HG03060 (cell line): Measurements from ENCODE around the gene ANAPC16.
"Not testable (repeated sequence)": the region's sequence is repeated elsewhere in the genome, so short reads cannot be mapped to it uniquely, and the experiment has no call there.

Experiments used
- ATAC-seq: cut with Tn5 transposase; IDR thresholded peaks from one replicate; pipeline ENCODE4 v1.9.1; 2021; ENCODE audit warnings: low read depth, moderate number of reproducible peaks; ENCODE audit not compliant: unreplicated experiment

ANAPC16 gene

DNA sequence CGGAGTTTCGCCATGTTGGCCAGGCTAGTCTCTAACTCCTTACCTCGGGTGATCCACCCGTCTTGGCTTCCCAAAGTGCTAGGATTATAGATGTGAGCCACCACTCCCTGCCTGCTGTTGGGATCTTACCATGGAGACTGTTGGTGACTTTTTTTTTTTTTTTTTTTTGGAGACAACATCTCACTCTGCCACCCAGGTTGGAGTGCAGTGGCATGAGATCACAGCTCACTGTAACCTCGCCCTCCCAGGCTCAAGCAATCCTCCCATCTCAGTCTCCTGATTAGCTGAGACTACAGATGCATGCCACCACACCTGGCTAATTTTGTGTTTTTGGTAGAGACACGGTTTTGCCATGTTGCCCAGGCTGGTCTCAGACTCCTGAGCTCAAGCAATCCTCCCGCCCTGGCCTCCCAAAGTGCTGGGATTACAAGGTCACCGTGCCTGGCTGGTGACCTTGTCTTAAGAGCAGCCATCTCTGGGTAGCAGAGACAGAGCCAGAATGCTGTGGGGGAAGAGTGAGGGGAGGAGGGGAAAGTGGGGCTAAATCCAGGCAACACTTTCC is 26.0 kb downstream of the ANAPC16 start:
- ATAC-seq, result no peak

DNA sequence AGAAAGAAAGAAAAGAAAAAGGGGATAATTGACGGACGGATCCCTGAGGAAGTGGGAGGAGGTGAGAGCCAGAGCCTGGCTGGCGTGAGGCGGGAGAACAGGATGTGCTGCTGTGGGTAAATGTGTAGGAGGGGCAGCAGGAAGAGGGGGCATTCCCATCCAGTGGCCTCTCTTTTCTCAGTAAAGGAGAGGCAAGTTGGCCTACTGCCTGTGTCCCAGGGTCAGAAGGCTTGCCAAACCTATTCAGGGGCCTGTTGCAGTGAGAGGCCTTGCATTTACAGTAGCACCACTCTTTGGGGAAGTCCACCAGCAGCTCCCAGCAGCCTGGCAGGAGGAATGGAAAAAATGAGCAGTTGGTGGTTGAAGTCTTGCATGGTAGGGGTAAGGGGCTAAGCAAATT is 26.9 kb downstream of the ANAPC16 start:
- ATAC-seq, result no peak

DNA sequence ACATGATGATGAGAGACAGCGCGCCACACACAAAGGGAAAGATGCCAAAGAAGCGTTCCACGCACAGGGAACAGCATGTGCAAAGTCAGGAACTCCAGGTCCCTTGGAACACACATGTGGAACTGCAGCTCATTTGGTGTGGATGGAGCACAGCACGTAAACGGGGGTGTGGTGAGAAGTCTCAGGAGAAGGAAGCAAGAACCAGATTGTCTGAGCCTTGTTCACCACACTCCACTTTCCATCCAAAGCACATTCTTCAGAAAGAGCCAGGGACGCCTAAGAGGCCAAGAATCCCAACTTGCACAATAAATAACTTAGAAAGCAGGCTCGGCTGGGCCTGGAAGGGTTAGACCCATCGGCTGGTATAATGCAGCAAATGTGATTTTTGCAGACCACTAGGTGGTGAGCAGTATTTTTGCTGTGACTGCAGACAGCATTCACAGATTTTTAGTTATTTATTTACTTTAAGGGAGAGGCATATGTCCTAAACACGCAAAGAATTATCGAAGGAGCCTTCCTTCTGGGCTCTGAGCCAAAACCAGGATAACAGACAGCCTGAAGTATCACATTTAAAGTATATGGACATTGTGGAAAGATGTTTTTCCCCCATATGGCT is 28.1 kb downstream of the ANAPC16 start:
- ATAC-seq, result no peak

DNA sequence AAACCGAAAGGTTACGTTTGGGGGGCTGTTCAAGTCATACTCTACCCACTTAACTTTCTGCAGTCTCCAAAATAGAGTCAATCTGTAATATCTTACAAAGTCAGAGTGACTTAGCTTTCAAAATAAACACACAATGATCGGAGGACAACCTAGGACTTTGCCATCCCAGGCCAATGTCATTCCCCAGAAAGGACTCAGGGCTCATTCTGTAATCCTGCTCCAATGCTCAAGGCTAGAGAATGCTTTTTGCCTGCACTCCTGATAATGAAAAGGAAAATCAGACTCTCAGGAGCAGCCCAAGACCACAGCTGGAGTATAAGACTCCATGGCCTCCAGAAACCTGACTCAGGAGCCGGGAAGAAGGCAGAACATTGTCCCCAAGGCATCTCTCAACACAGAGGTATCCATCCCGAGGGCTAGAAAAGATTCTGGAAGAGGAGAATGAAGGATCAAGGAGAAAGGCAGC is 28.8 kb downstream of the ANAPC16 start:
- ATAC-seq, result no peak

DNA sequence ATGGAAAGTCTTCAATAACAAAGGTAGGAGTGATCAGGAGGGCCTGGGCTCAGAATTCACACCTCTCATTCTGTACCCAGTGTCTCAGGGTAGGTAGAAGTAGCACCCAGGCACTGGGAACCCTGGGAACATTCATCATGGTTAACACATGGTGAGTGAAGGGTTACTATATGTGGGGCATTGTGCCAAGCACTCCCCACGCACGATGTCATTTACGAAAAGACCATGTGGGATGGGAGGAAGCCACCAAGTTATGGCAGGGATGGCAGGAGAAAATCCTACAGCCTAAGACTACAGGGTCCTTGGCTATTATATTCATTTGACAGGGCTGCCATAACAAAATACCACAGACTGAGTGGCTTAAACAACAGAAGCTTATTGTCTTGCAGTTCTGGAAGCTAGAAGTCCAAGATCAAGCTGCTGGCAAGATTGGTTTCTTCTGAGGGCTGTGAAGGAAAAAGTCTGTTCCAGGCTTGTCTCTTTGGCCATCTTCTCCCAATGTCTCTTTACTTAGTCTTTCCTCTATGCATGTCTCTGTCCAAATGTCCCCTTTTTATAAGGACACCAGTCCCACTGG is 30.2 kb downstream of the ANAPC16 start:
- no peak for ATAC-seq

DNA sequence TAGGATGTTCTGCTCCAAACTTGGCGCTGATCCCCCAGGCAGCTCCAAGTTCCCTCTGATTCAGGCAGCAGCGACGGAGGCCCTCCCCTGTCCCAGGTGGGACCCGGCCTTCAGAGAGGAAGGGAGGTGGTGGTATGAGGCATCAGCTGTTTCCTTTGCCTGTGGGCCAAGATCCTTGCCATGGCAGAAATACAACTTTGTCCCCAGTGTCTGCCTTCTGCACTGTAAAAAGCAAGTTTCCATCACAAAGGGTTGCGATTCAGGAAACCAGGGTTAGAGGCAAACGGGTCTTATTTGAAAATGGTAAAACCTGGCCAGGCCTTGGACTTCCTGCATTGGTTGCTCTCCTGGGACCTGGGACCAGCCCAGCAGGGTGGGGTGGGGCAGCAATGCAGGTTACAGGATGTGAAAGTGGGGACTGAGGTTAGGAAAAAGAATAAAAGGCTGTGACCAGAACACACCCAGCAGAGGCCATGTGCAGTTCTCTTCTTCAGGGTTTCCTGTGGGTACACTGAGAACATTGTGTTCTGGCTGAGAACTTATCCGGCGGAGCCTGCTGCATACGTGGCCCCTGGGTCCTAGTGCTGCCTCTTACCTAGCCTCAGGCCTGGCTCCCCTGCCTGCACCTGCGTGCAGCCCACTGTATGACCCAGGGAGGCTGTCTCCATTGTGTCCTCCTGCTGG is 32.8 kb downstream of the ANAPC16 start:
- peak; percentile 87 for ATAC-seq

DNA sequence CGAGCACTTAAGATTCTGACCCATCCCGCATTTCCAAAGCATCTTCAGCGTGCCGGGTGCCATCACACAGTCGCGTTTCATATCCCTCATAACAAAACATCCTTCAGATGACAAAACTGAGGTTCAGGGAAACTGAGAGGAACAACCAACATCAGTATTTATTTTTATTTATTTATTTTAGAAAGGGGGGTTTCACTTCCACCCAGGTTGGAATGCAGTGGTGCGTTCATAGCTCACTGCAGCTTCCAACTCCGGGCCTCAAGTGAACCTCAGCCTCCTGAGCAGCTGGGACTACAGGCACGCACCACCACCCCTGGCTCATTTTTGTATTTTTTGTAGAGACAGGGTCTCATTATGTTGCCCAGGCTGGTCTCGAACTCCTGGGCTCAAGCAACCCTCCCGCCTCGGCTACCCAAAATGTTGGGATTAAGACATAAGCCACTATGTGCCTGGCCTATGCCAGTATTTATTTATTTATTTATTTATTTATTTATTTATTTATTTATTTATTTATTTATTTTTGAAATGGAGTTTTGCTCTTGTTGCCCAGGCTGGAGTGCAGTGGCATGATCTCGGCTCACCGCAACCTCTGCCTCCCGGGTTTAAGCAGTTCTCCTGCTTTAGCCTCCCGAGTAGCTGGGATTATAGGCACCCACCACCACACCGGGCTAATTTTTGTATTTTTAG is 33.5 kb downstream of the ANAPC16 start:
- not testable (repeated sequence) for ATAC-seq

DNA sequence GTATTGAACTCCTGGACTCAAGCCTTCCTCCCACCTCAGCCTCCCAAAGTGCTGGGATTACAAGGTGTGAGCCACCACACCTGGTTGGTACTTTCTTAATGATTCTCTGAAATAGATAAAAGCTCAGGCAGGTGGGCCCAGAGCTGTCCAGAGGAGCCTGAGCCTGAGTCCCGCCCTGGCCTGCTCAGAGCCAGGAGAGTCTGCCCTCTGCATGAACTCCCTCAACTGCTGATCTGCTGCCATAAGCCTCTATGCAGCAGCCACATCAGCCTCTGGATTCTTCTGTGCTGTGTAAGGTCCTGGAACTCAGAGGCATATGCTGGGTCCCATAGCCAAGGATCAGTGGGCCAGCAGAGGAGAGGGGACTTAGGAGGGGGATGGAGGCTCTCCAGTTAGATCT is 34.9 kb downstream of the ANAPC16 start:
- ATAC-seq, result no peak

DNA sequence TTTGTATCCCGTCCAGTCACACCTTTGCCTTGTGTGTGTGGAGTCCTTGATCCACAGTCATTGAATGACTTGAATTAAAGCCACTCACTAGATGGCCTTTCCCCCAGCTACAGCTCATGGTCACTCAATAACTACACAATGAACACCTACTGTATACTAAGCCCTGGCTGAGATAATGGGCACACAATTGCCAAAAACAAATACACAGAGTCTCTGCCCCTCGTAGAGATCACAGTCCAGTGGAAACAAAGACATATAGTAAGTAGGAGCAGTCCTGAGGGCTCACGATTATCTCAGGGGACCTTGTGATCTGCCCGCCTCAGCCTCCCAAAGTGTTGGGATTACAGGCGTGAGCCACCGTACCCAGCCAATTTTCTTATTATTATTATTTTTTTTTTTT is 35.8 kb downstream of the ANAPC16 start:
- ATAC-seq, result no peak

DNA sequence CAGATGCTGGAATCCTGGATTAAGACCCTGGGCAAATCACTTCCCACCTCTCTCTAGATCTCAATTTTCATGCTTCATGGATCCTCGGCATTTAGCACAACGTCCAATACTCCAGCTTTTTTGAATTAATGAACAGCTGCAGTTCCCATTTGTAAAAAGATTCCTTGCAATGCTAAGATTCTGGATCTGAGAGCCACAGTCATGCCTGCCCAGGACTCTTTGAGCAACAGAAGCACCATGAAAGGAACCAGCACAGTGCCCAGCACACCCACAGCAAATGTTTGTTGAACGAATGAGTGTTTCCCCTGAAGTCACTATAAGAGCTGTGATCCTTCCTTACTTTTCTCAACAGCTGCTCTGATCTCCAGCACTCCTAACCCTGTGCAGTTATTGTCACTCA is 37.2 kb downstream of the ANAPC16 start:
- no peak for ATAC-seq

DNA sequence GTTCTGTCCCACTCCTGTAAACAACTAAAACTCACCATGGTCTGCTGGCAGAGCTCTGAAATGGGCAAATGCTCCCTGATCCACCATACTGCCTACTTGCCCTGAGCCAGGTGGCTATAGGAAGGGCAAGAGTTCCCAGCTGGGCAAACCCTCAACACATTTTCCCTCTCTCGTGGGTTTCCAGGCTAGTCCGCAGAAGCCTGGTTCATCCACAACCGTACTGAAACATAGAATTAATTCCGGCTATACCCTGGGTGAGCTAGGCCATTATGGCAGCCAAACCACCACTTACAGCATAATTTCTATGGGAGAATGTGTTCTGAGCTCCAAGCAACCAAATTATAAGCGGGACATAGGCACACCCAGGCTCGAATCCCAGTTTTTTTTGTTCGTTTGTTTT is 37.8 kb downstream of the ANAPC16 start:
- no peak for ATAC-seq

DNA sequence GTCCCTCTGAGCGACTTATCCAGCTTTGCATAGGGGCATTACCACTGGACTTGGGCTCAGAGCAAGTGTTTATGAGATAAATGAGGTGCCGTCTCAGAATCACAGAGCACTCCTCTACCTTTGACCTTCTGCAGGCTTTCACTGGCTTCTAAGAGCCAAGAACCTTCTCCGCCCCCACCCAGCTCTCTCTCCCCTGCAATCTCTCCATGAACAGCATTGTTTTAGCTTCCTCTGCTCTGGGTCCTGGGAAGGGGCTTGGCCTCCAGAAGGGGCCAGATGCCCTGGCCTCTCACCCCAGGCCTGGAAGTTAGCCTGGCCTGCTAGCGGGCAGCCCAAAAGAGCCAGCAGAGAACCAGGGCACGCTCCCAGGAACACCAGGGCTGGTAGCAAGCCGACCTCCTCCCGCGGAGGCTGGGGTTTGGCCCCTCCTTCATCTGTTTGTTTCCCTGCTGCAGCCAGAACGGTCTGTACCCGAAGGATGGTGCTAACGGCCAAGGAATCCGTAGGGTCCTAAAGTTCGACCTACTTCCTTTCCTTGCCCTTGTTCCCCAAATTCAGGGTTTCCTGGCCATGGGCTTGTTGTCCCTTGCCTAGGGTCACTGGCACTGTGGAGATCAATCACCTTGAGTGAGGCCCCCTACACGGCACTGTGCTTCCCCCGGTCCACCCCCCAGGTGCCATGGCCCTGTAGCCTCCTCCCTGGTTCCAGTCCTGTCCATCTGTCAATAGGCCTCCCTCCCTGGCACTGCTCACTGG is 39.2 kb downstream of the ANAPC16 start:
- ATAC-seq, result no peak

DNA sequence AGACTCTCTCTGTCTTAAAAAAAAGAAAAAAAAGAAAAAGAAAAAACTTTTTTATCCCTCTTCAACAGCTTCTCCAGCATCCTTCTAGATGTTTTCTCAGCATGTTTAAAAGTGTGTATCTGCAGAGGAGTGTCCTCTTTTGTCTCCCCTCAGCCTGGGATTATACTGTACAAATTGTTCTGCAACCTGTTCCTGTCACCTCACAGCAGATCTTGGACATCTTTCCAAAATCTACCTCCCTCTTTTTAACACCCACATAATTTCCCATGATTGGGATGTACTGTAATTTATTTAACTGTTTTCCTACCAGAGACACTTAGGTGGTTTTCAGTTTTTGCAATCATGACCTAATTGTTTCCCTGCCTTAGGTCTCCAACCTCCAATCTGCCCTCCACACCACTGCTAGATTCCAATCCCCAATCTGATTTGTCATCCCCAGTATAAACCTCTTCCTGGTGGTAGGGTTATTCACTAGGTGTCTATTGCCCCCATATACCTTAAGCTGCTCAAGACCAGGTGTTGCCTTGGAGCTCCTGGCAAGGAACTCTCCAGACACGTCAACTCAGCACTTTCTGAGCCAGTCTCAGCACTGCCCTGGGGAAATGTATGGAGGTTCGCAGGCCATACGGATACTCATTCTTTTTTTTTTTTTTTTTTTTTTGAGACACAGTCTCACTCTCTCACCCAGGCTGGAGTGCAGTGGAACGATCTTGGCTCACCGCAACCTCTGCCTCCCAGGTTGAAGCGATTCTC is 40.3 kb downstream of the ANAPC16 start:
- ATAC-seq, result no peak

DNA sequence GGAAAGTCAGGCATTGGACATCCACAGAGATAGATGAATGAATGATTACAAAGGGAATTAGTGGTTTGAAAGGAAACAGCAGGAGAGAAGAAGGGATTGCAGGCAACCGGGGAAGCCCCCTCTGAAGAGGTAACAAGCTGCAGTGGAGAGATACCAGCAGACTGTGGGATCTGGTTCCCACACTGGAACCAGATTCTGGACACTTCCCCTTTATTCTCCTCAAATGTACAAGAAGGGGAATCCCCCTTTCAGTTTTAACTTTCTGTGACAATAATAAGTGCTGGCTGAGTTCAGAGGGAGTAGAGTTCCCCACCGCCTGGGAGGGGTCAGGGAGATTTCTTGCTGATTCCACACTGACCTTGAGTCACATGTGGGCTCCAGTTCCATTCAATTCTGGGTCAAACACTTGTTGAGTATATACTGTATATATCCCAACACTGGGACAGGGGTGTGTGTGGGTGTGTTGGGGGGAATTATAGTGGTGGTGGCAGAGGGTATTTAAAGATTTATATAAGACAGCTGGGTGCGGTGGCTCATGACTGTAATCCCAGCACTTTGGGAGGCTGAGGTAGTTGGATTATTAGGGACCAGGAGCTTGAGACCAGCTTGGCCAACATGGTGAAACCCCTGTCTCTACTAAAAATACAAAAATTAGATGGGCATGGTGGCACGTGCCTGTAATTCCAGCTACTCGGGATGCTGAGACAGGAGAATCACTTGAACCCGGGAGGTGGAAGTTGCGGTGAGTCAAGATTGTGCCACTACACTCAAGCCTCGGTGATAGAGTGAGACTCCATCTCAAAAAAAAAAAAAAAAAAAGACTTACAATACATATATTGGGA is 41.5 kb downstream of the ANAPC16 start:
- ATAC-seq, result no peak

DNA sequence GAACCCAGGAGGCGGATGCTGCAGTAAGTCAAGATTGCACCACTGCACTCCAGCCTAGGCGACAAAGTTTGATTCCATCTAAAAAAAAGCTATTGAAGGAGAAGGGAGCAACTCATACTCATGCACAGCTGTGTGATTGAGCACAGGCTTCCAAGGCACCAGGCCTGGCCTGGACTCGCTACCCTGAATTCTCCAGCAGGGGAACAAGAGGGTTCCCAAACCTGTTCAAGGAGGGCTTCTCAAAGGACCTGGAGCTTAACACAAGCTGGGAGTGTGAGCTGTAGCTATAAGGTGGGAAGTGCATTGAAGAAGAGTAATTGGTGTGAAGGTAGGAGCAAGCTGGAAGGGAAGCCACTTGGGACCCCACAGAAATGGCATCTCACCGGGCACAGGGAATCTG is 42.8 kb downstream of the ANAPC16 start:
- ATAC-seq, result no peak

DNA sequence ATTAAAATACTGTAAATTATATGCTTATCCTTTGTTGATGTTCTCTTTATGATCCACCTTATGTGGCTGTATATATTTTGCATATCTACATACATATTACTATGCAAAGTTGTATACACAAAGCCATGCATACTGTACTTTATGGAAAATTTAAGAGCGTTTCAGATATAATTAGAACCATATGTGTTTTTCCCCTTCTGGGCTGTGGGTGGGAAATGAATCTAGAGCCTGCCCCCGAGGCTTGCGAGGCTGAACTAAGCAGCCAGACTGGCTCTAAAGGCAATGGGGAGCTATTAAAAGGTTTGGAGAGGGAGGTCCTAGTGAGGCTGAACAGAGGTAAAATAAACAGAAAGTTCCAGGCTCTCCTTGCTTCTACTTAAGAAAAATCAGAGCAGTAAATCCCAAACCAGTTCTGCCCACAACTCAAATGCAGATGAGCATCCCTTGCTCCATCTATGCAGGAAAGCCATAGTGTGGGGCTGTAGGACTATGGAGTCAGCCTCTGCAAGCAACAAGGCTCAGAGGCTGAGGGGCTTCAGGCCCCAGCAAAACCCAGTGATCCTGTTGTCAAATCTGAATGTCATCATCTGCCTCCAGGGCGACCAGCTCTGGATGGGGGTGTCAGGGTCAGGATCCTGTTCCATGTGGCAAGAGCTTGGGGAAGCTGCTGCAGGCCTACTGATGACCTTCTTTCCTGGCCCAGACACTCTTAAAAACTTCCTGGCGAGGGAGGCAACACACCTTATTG is 43.9 kb downstream of the ANAPC16 start:
- no peak for ATAC-seq

DNA sequence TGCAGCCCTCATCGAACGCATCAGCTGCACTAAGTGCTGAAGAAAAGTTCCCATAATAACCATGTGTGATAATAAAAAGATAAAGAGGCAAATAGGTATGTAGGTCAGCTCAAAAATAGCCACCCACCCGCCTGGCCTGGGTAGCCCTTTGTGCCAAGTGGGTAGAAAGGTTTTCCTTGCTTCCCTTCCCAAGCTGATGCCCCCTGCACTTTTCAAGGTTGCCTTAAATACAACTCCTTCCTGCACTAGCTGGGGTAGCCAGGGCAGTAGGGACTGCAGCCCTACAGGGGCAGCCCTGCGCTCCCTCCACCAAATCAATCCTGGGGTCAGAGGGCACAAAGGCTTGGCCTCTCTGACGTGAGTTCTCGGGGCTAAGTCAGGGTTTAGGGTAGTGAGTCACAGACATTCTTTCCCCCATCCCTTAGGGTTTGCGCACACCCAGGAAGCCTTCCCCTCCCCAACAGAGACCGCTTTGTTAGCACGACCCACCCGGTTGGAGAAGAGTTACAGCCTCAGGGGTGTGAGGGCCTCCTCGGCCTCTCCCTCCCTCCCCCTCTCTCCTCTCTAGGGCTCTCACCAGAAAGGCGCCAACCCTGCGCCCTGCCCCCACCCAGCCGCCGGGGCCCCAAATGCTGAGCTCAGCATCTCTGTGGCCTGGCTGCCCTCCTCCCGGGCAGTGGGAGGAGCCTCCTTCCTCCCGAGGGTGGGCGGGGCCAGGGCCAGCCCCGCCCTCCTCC is 44.6 kb downstream of the ANAPC16 start:
- peak; percentile 33 for ATAC-seq
